Activated effector memory CD4-positive, alpha-beta T cell treated with Interleukin-2 at 50 U/mL for 16 hours (primary cell): Measurements from ENCODE around the gene TRAPPC5.

ENCODE experiments used
- DNase-seq: peaks from one replicate; pipeline ENCODE4 v3.0.0-alpha.2; 2020

Gene TRAPPC5

GRCh38 chr19:7701654-7702457, 21.2 kb downstream of the TRAPPC5 start, which contains the start of gene FCER2:
Gene FCER2 (minus strand): TSS chr19:7702131. CDS start chr19:7699760, 2,371 bp downstream.
- DNase-seq: no peak

- no peak for DNase-seq
Measured at GRCh38 chr19:7703332-7703731, 22.7 kb downstream of the TRAPPC5 start.

- no peak for DNase-seq
Measured at GRCh38 chr19:7704280-7705060, 23.8 kb downstream of the TRAPPC5 start.

GRCh38 chr19:7705387-7706187, 25.0 kb downstream of the TRAPPC5 start:
- DNase-seq: peak; percentile 65

GRCh38 chr19:7706188-7706954, 25.7 kb downstream of the TRAPPC5 start:
- DNase-seq: no peak

GRCh38 chr19:7706955-7707456, 26.4 kb downstream of the TRAPPC5 start:
- no peak for DNase-seq

- no peak for DNase-seq
Measured at GRCh38 chr19:7709932-7710460, 29.4 kb downstream of the TRAPPC5 start.

GRCh38 chr19:7710616-7711015, 30.0 kb downstream of the TRAPPC5 start:
- DNase-seq: no peak

GRCh38 chr19:7715671-7716070, 35.0 kb downstream of the TRAPPC5 start:
- DNase-seq: no peak

GRCh38 chr19:7716762-7717161, 36.1 kb downstream of the TRAPPC5 start:
- no peak for DNase-seq

GRCh38 chr19:7718668-7719067, 38.0 kb downstream of the TRAPPC5 start:
- no peak for DNase-seq

GRCh38 chr19:7720351-7720750, 39.7 kb downstream of the TRAPPC5 start:
- DNase-seq: no peak

GRCh38 chr19:7722231-7722651, 41.6 kb downstream of the TRAPPC5 start:
- DNase-seq: no peak

- no peak for DNase-seq
Measured at GRCh38 chr19:7725791-7726190, 45.2 kb downstream of the TRAPPC5 start.

GRCh38 chr19:7729211-7729610, 48.6 kb downstream of the TRAPPC5 start:
- no peak for DNase-seq

GRCh38 chr19:7729831-7730285, 49.2 kb downstream of the TRAPPC5 start:
- no peak for DNase-seq

GRCh38 chr19:7730286-7731217, 49.9 kb downstream of the TRAPPC5 start:
- DNase-seq: no peak

GRCh38 chr19:7731218-7731595, 50.6 kb downstream of the TRAPPC5 start:
- no peak for DNase-seq

GRCh38 chr19:7731615-7732014, 51.0 kb downstream of the TRAPPC5 start:
- no peak for DNase-seq

GRCh38 chr19:7732045-7732444, 51.4 kb downstream of the TRAPPC5 start, which contains the start of gene CLEC4G:
Gene CLEC4G (minus strand): TSS chr19:7732110. CDS start chr19:7732102, 8 bp downstream.
- DNase-seq: no peak

GRCh38 chr19:7733376-7733775, 52.7 kb downstream of the TRAPPC5 start:
- no peak for DNase-seq
